Measurements from ENCODE around the gene IL4I1. TPM values are rescaled to one million over a fixed set of nuclear protein-coding genes. Genes with fewer than 3 reads are reported as not detected.

IL4I1 gene
- total and polyA plus RNA-seq, 2 of the 8 experiments (the other 6 are each of a cell fraction or from before 2014, with no cell fraction given) = 0.41 to 0.76 TPM

- no peak overlapping the region for H2AFZ ChIP-seq (ENCODE audit: low read length)
Measured at GRCh38 chr19:49907745-49908446, 11.2 kb upstream of the IL4I1 start.

More at GRCh38 chr19:49907745-49908446, 11.2 kb upstream of the IL4I1 start:
- Histone ChIP-seq H3K23me2 (ENCODE audit: low read depth, low read length) (no peaks in the 10 kb centered on the region), H3K56ac (replicated peaks; ENCODE audit: insufficient read length, low read depth, low read length) (no peak overlapping the region), H2AK5ac (ENCODE audit: low read depth, low read length) (no peak overlapping the region), H3K36me3 (ENCODE audit: control insufficient read depth in 2 of 4, insufficient read depth in 4 of 4, low read length in 3 of 4) (peaks cover 18 to 41% (median 31%) of the 10 kb centered on the region in 4 experiments; a peak in 7 of 8 replicates), H3K9me3 (ENCODE audit: insufficient read depth in 2 of 2, low read depth in 1 of 2, low read length in 1 of 2) (no peaks in the 10 kb centered on the region), H4K91ac (replicated peaks; ENCODE audit: insufficient read length, low read length) (no peak overlapping the region), H3K79me2 (ENCODE audit: control insufficient read depth in 1 of 2, insufficient read depth in 2 of 2, low read length in 2 of 2) (peaks cover 0 to 17% of the 10 kb centered on the region in 2 experiments; a peak in 1 of 4 replicates), H2BK120ac (replicated peaks; ENCODE audit: low read depth, low read length) (no peak overlapping the region), H3K27me3 (replicated peaks in 1 of 4; ENCODE audit: control insufficient read depth in 3 of 4, extremely low read depth in 1 of 4, insufficient read depth in 3 of 4, low read length in 3 of 4) (no peaks in the 10 kb centered on the region; a peak in 1 of 7 replicates), H2BK20ac (ENCODE audit: low read length) (no peak overlapping the region), H2BK15ac (ENCODE audit: low read length) (no peak overlapping the region), H2BK12ac (ENCODE audit: low read depth, low read length) (no peak overlapping the region), H3K4ac (replicated peaks; ENCODE audit: insufficient read length, low read depth, low read length) (no peak overlapping the region), H3K4me3 (ENCODE audit: extremely low read depth in 1 of 4, insufficient read depth in 2 of 4, low read depth in 3 of 4, low read length in 4 of 4) (no peak overlapping the region), H4K8ac (ENCODE audit: extremely low read depth, insufficient read depth, low read length) (no peak overlapping the region), H3K27ac (ENCODE audit: low read depth, low read length) (no peak overlapping the region), H2BK5ac (ENCODE audit: low read depth, low read length) (0 out of 2 replicates have a peak overlapping the region, but pooled peaks have one; percentile 21), H3K79me1 (ENCODE audit: low read depth, low read length) (peaks cover 7% of the 10 kb centered on the region; the same call in 1 of the 2 replicates), H3K9ac (replicated peaks in 1 of 4; ENCODE audit: extremely low read depth in 1 of 4, low read depth in 3 of 4, low read length in 3 of 4) (0 out of 7 replicates have a peak overlapping the region, but pooled peaks of 1 of the 4 experiments have one; percentile 7), H3K18ac (ENCODE audit: extremely low read depth, low read length) (no peak overlapping the region), H4K20me1 (replicated peaks in 1 of 2; ENCODE audit: control insufficient read depth in 1 of 2, insufficient read depth in 2 of 2, low read length in 2 of 2) (peaks cover 34 to 36% of the 10 kb centered on the region in 2 experiments), H3K4me1 (replicated peaks in 1 of 4; ENCODE audit: control insufficient read depth in 3 of 4, insufficient read depth in 4 of 4, low read length in 3 of 4) (peaks cover 0 to 6% (median 3%) of the 10 kb centered on the region in 4 experiments; a peak in 3 of 7 replicates), H4K5ac (ENCODE audit: insufficient read length, low read depth, low read length) (no peak overlapping the region), H3K4me2 (ENCODE audit: insufficient read depth in 1 of 2, low read depth in 2 of 2, low read length in 2 of 2) (no peak overlapping the region), H3K14ac (ENCODE audit: insufficient read length) (no peak overlapping the region), H3K23ac (ENCODE audit: insufficient read length) (no peak overlapping the region)
- CTCF ChIA-PET (ENCODE audit: partially characterized antibody) = interaction anchor here (0.6 to 4.8 kb wide), 7 partner anchors 10 to 852 kb away, joined by 3 to 20 read pairs (median 3); partner anchors contain the start of gene IL4I1
- POLR2A ChIA-PET (ENCODE audit: partially characterized antibody) = interaction anchor here (0.7 to 19.2 kb wide), 8 partner anchors 12 to 223 kb away, joined by 3 to 373 read pairs (median 6); partner anchors contain the start of genes AKT1S1, ATF5, IL4I1 and NUP62
- WGBS, 2 experiments (ENCODE audit: extremely low coverage in 1 of 2, insufficient coverage in 1 of 2, insufficient read length in 1 of 2, insufficient replicate concordance in 2 of 2, low coverage in 1 of 2, low lambda C conversion rate in 2 of 2, missing lambda C conversion rate in 1 of 2) = 93% methylated on average over 23 of the region's 23 CpGs; no CpG with 5 or more reads in 1 of the 2 experiments
- TF ChIP-seq JUN (IDR thresholded peaks at IDR 0.05; ENCODE audit: low read depth, low read length) = no peak
- TF ChIP-seq FOSL1 (IDR thresholded peaks at IDR 0.05; ENCODE audit: insufficient read depth, low read depth, low read length) = no peak
- TF ChIP-seq ASH2L (IDR thresholded peaks at IDR 0.05; ENCODE audit: low read length) = no peak
- DNase-seq (ENCODE audit: low read depth in 1 of 2, low spot score in 2 of 2) (no peak), FAIRE-seq (no peak)

Data from H1 (cell line).